ENCODE measurements around the gene RALGPS2. TPM values are rescaled to one million over a fixed set of nuclear protein-coding genes. Genes with fewer than 3 reads are reported as not detected.

Gene RALGPS2
- total RNA-seq, 1 experiment from 2014 or later: 21.4 TPM

- Histone ChIP-seq H3K27me3 (replicated peaks) (no peaks in the 10 kb centered on the region), H3K9me3 (replicated peaks) (no peaks in the 10 kb centered on the region), H3K4me3 (no peak overlapping the region), H3K27ac (no peak overlapping the region), H3K4me1 (replicated peaks) (no peaks in the 10 kb centered on the region), H3K36me3 (no peaks in the 10 kb centered on the region)
- no peak for DNase-seq (ENCODE audit: low read depth in 1 of 2, low spot score in 2 of 2)
Observed at GRCh38 chr1:178932552-178932906, 207.5 kb downstream of the RALGPS2 start.

DNA sequence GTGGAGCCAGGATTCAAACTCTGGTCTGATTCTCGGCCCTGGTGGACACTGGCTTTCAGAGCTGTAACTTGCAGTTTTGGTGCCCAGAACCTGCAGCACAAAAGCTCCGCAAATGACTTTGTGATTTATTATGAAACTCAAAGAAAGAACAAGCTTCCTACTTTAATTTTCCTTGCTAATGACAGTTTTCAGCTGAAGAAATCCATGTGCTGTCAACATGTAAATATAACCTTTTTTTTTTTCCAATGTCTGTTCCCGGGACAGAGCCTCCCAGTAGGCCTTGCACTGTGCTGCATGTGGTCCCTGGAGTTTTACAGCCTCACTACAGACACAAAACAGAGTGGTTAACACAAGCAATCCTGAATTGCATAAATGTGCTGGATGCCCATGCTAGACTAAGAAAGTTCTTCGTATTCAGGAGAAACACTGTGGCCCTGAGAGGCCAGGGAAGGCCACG lies 208.1 kb downstream of the RALGPS2 start:
- no peaks in the 10 kb centered on the region for H3K27me3 ChIP-seq (replicated peaks)
- no peak overlapping the region for H3K4me3 ChIP-seq
- no peaks in the 10 kb centered on the region for H3K9me3 ChIP-seq (replicated peaks)
- no peaks in the 10 kb centered on the region for H3K4me1 ChIP-seq (replicated peaks)
- H3K27ac ChIP-seq: no peak overlapping the region
- H3K36me3 ChIP-seq: no peaks in the 10 kb centered on the region
- DNase-seq (ENCODE audit: low read depth in 1 of 2, low spot score in 2 of 2): no peak

DNA sequence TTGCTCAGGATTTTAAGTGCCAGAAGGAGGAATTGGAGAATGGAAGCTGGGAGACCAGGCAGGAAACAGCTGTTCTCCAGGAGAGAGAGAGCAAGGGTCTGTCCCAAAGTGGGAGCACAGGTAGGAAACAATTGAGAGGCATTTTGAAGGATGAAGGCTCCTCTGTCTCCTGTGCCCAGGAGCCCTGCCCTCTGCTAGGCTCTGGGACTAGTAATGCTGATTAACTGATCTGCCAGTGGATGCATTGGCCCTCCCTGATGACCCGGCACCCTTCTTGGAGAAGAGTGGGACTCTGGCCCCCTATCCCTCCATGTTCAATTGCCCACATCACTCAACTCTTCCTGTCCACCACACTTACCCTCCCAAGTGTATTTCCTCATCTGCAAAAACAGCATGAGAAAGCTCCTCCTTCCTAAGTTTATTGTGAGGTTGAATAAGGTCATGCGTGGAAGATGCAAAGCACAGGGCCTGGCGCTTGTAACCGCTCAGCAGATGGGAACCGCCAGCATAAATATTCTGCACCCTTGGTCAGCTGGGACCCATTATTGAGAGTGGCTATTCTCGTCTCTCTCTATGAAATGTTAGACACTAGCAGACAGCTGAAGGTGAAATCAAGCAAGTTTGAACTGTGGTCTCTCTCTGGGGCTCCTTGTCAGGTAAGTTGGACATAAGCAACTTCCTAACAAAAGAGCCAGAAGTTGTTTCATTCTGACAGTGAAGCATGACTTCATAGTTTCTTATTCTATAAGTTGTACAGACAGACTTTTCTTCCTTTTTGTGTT lies 208.9 kb downstream of the RALGPS2 start:
- no peaks in the 10 kb centered on the region for H3K36me3 ChIP-seq
- no peaks in the 10 kb centered on the region for H3K9me3 ChIP-seq (replicated peaks)
- no peak for DNase-seq (ENCODE audit: low read depth in 1 of 2, low spot score in 2 of 2)
- H3K4me3 ChIP-seq: no peak overlapping the region
- no peaks in the 10 kb centered on the region for H3K27me3 ChIP-seq (replicated peaks)
- H3K4me1 ChIP-seq (replicated peaks): no peaks in the 10 kb centered on the region
- H3K27ac ChIP-seq: no peak overlapping the region

DNA sequence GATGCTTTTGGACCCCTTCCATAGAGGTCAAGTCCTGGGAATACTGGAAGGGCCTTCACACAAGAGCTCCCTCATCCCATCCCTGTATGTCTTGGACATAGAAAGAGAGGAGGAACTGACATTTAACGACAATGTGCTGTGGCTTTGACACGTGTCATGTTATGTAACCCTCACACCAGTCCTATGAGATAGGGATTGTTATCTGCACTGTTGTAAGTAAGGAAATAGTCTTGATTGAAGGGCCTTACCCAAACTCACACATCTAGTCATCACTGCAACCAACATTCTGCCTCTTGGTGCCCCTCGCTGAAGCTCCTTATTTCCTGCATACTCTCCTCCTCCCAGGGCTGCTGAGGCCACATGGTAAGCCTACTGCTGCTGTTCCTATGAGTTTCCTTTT lies 209.5 kb downstream of the RALGPS2 start:
- no peak overlapping the region for H3K27ac ChIP-seq
- no peak overlapping the region for H3K4me3 ChIP-seq
- H3K27me3 ChIP-seq (replicated peaks): no peaks in the 10 kb centered on the region
- DNase-seq (ENCODE audit: low read depth in 1 of 2, low spot score in 2 of 2): no peak
- no peaks in the 10 kb centered on the region for H3K9me3 ChIP-seq (replicated peaks)
- H3K4me1 ChIP-seq (replicated peaks): no peaks in the 10 kb centered on the region
- H3K36me3 ChIP-seq: no peaks in the 10 kb centered on the region

- DNase-seq (ENCODE audit: low read depth in 1 of 2, low spot score in 2 of 2): no peak
- Histone ChIP-seq H3K9me3 (replicated peaks) (no peaks in the 10 kb centered on the region), H3K27me3 (replicated peaks) (no peaks in the 10 kb centered on the region), H3K4me3 (no peak overlapping the region), H3K27ac (no peak overlapping the region), H3K4me1 (replicated peaks) (no peaks in the 10 kb centered on the region), H3K36me3 (no peaks in the 10 kb centered on the region)
Observed at GRCh38 chr1:178935610-178936009, 210.6 kb downstream of the RALGPS2 start.

GRCh38 chr1:178937695-178938094 lies 212.7 kb downstream of the RALGPS2 start:
- no peak for DNase-seq (ENCODE audit: low read depth in 1 of 2, low spot score in 2 of 2)
- no peak overlapping the region for H3K4me3 ChIP-seq
- no peaks in the 10 kb centered on the region for H3K36me3 ChIP-seq
- no peaks in the 10 kb centered on the region for H3K9me3 ChIP-seq (replicated peaks)
- H3K27me3 ChIP-seq (replicated peaks): no peaks in the 10 kb centered on the region
- H3K27ac ChIP-seq: no peak overlapping the region
- H3K4me1 ChIP-seq (replicated peaks): peaks cover 2% of the 10 kb centered on the region; the same call in 1 of the 2 replicates

- H3K4me3 ChIP-seq: no peak overlapping the region
- H3K36me3 ChIP-seq: no peaks in the 10 kb centered on the region
- no peak overlapping the region for H3K27ac ChIP-seq
- no peaks in the 10 kb centered on the region for H3K27me3 ChIP-seq (replicated peaks)
- no peak for DNase-seq (ENCODE audit: low read depth in 1 of 2, low spot score in 2 of 2)
- H3K9me3 ChIP-seq (replicated peaks): no peaks in the 10 kb centered on the region
- peaks cover 5% of the 10 kb centered on the region; the same call in 1 of the 2 replicates for H3K4me1 ChIP-seq (replicated peaks)
Observed at GRCh38 chr1:178938101-178938958, 213.3 kb downstream of the RALGPS2 start.

GRCh38 chr1:178938959-178939317 lies 213.9 kb downstream of the RALGPS2 start:
- Histone ChIP-seq H3K27ac (no peak overlapping the region), H3K27me3 (replicated peaks) (no peaks in the 10 kb centered on the region), H3K4me3 (no peak overlapping the region), H3K4me1 (replicated peaks) (peaks cover 5% of the 10 kb centered on the region; the same call in 1 of the 2 replicates), H3K9me3 (replicated peaks) (no peaks in the 10 kb centered on the region), H3K36me3 (no peaks in the 10 kb centered on the region)
- DNase-seq (ENCODE audit: low read depth in 1 of 2, low spot score in 2 of 2): no peak

DNA sequence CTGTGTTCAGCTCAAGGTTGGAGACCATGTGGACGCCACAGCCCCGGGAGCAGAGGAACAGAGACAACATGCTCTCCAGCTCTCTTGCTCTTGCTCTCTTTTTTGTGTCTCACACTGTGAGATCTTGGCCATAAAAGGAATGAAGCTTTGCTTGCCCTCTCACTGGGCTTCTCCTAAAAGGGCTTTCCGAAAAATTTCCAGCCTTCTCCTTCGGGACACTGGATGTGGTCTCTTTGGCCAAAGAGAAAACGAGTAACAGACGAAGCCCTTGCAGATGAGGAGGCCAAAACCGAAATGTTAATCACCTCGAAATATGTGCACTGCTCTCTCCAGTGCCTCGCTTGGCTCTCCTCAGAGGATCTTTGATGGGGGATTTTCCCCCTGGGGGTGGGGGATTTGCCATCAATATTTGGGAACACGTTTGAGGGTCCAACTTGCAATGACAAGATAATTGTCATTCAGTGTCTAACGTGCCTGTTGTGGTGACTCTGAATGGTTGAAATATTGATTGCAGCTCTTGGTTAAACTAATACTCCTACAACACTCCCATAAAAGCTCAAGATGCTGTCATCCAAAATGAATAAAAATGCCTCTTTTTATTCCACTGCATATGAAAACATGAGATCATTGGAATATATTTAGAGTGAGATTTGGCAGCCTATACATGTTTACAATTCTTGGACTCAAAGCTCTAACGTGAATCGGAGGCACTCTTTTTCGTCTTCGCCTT lies 214.5 kb downstream of the RALGPS2 start:
- Histone ChIP-seq H3K36me3 (no peaks in the 10 kb centered on the region), H3K9me3 (replicated peaks) (no peaks in the 10 kb centered on the region), H3K4me3 (no peak overlapping the region), H3K27me3 (replicated peaks) (no peaks in the 10 kb centered on the region), H3K27ac (no peak overlapping the region), H3K4me1 (replicated peaks) (peaks cover 5% of the 10 kb centered on the region; the same call in 1 of the 2 replicates)
- DNase-seq (ENCODE audit: low read depth in 1 of 2, low spot score in 2 of 2): no peak

- H3K4me1 ChIP-seq (replicated peaks): peaks cover 5% of the 10 kb centered on the region; the same call in 1 of the 2 replicates
- no peak overlapping the region for H3K27ac ChIP-seq
- no peaks in the 10 kb centered on the region for H3K27me3 ChIP-seq (replicated peaks)
- H3K36me3 ChIP-seq: no peaks in the 10 kb centered on the region
- H3K4me3 ChIP-seq: no peak overlapping the region
- DNase-seq (ENCODE audit: low read depth in 1 of 2, low spot score in 2 of 2): no peak
- H3K9me3 ChIP-seq (replicated peaks): no peaks in the 10 kb centered on the region
Observed at GRCh38 chr1:178940068-178940765, 215.2 kb downstream of the RALGPS2 start.

DNA sequence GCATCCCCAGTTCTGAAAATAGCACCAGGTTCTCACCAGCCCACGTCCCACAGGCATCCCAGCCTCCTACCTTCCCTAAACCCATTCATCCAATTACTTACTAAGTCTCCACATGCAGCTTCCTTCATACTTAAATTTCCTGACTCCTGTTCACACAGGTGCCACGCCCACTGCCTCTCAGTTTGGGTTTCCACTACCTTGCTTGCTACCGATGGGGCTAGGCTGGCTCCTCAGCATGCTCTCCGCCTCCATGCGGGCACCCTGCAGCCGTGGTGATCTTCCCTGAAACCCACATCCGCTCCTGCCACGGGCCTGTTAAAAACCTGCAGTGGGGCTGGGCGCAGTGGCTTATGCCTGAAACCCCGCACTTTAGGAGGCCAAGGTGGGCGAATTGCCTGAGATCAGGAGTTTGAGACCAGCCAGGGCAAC lies 216.2 kb downstream of the RALGPS2 start:
- no peaks in the 10 kb centered on the region for H3K27me3 ChIP-seq (replicated peaks)
- peaks cover 5% of the 10 kb centered on the region; the same call in 1 of the 2 replicates for H3K4me1 ChIP-seq (replicated peaks)
- no peak for DNase-seq (ENCODE audit: low read depth in 1 of 2, low spot score in 2 of 2)
- H3K36me3 ChIP-seq: no peaks in the 10 kb centered on the region
- H3K9me3 ChIP-seq (replicated peaks): no peaks in the 10 kb centered on the region
- H3K4me3 ChIP-seq: no peak overlapping the region
- H3K27ac ChIP-seq: no peak overlapping the region

- no peaks in the 10 kb centered on the region for H3K27me3 ChIP-seq (replicated peaks)
- H3K27ac ChIP-seq: no peak overlapping the region
- H3K4me1 ChIP-seq (replicated peaks): peaks cover 5% of the 10 kb centered on the region; the same call in 1 of the 2 replicates
- H3K36me3 ChIP-seq: no peaks in the 10 kb centered on the region
- no peak for DNase-seq (ENCODE audit: low read depth in 1 of 2, low spot score in 2 of 2)
- no peaks in the 10 kb centered on the region for H3K9me3 ChIP-seq (replicated peaks)
- no peak overlapping the region for H3K4me3 ChIP-seq
Observed at GRCh38 chr1:178941849-178942248, 216.8 kb downstream of the RALGPS2 start.
